Measurements from ENCODE around the gene MAG.
A peak's percentile ranks its signal among the peaks of the same experiment; 100 is the strongest.

Gene MAG

DNA sequence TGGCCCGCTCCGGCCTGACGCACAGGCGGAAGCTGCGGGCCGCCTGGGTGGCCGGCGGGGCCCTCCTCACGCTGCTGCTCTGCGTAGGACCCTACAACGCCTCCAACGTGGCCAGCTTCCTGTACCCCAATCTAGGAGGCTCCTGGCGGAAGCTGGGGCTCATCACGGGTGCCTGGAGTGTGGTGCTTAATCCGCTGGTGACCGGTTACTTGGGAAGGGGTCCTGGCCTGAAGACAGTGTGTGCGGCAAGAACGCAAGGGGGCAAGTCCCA, 60.2 kb downstream of the MAG start:
- TF ChIP-seq, protein P1, sequence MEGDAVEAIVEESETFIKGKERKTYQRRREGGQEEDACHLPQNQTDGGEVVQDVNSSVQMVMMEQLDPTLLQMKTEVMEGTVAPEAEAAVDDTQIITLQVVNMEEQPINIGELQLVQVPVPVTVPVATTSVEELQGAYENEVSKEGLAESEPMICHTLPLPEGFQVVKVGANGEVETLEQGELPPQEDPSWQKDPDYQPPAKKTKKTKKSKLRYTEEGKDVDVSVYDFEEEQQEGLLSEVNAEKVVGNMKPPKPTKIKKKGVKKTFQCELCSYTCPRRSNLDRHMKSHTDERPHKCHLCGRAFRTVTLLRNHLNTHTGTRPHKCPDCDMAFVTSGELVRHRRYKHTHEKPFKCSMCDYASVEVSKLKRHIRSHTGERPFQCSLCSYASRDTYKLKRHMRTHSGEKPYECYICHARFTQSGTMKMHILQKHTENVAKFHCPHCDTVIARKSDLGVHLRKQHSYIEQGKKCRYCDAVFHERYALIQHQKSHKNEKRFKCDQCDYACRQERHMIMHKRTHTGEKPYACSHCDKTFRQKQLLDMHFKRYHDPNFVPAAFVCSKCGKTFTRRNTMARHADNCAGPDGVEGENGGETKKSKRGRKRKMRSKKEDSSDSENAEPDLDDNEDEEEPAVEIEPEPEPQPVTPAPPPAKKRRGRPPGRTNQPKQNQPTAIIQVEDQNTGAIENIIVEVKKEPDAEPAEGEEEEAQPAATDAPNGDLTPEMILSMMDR (IDR thresholded peaks at IDR 0.05; ENCODE audit: insufficient read depth, low read length): no peak
- TF ChIP-seq, protein P2, sequence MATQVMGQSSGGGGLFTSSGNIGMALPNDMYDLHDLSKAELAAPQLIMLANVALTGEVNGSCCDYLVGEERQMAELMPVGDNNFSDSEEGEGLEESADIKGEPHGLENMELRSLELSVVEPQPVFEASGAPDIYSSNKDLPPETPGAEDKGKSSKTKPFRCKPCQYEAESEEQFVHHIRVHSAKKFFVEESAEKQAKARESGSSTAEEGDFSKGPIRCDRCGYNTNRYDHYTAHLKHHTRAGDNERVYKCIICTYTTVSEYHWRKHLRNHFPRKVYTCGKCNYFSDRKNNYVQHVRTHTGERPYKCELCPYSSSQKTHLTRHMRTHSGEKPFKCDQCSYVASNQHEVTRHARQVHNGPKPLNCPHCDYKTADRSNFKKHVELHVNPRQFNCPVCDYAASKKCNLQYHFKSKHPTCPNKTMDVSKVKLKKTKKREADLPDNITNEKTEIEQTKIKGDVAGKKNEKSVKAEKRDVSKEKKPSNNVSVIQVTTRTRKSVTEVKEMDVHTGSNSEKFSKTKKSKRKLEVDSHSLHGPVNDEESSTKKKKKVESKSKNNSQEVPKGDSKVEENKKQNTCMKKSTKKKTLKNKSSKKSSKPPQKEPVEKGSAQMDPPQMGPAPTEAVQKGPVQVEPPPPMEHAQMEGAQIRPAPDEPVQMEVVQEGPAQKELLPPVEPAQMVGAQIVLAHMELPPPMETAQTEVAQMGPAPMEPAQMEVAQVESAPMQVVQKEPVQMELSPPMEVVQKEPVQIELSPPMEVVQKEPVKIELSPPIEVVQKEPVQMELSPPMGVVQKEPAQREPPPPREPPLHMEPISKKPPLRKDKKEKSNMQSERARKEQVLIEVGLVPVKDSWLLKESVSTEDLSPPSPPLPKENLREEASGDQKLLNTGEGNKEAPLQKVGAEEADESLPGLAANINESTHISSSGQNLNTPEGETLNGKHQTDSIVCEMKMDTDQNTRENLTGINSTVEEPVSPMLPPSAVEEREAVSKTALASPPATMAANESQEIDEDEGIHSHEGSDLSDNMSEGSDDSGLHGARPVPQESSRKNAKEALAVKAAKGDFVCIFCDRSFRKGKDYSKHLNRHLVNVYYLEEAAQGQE (IDR thresholded peaks at IDR 0.05; ENCODE audit: insufficient replicate concordance, low read depth): no peak
- Histone ChIP-seq H3K27ac (replicated peaks) (no peak overlapping the region), H3K27me3 (ENCODE audit: insufficient read depth, poor library complexity, severe bottlenecking) (no peaks in the 10 kb centered on the region), H3K4me3 (replicated peaks; ENCODE audit: insufficient read depth, low read length) (no peak overlapping the region)
- no peak for DNase-seq (ENCODE audit: low read depth in 1 of 2, low spot score in 1 of 2)

- peak in 1 of 2 experiments; percentile 72 for DNase-seq (ENCODE audit: low read depth in 1 of 2, low spot score in 1 of 2)
- TF ChIP-seq SPI1 (IDR thresholded peaks at IDR 0.05; ENCODE audit: borderline replicate concordance, low read depth) (no peak), POLR2AphosphoS5 (IDR thresholded peaks at IDR 0.05; ENCODE audit: low read depth) (no peak), GABPA (IDR thresholded peaks at IDR 0.05; ENCODE audit: low read depth) (no peak)
- TF ChIP-seq, protein P1 (IDR thresholded peaks at IDR 0.05; ENCODE audit: insufficient read depth, low read length): peak; percentile 74
- Histone ChIP-seq H3K4me3 (replicated peaks; ENCODE audit: insufficient read depth, low read length) (no peak overlapping the region), H3K27ac (replicated peaks) (no peak overlapping the region), H3K27me3 (ENCODE audit: insufficient read depth, poor library complexity, severe bottlenecking) (no peaks in the 10 kb centered on the region)
Observed at GRCh38 chr19:35352448-35353304, 60.7 kb downstream of the MAG start.

GRCh38 chr19:35353635-35354034, 61.7 kb downstream of the MAG start:
- DNase-seq (ENCODE audit: low read depth in 1 of 2, low spot score in 1 of 2): peak in 1 of 2 experiments; percentile 3
- TF ChIP-seq, protein P1 (IDR thresholded peaks at IDR 0.05; ENCODE audit: insufficient read depth, low read length): no peak
- TF ChIP-seq GABPA (IDR thresholded peaks at IDR 0.05; ENCODE audit: low read depth) (no peak), SPI1 (IDR thresholded peaks at IDR 0.05; ENCODE audit: borderline replicate concordance, low read depth) (no peak), POLR2AphosphoS5 (IDR thresholded peaks at IDR 0.05; ENCODE audit: low read depth) (no peak)
- TF ChIP-seq, protein P2 (IDR thresholded peaks at IDR 0.05; ENCODE audit: insufficient replicate concordance, low read depth): no peak
- Histone ChIP-seq H3K27ac (replicated peaks) (no peak overlapping the region), H3K4me3 (replicated peaks; ENCODE audit: insufficient read depth, low read length) (no peak overlapping the region), H3K27me3 (ENCODE audit: insufficient read depth, poor library complexity, severe bottlenecking) (no peaks in the 10 kb centered on the region)

DNA sequence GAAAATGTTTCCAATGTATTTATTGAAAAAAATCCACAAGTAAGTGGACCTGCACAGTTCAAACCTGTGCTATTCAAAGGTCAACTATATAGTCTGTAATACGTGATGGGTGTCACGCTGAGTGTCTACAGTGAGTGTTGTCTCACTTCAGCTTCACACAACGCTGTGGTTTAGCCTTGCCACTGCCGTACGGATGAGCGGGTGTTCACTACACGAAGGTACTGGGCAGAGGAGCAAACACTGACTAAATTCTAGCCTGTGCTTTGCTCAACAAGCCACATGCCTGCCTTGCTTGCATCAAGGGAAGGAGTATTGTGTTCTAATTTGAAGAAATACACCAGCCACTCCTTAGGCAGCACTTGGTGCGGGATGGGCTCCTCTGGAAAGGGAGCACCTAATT, 62.9 kb downstream of the MAG start:
- Histone ChIP-seq H3K27ac (replicated peaks) (no peak overlapping the region), H3K27me3 (ENCODE audit: insufficient read depth, poor library complexity, severe bottlenecking) (no peaks in the 10 kb centered on the region), H3K4me3 (replicated peaks; ENCODE audit: insufficient read depth, low read length) (no peak overlapping the region)
- no peak for DNase-seq (ENCODE audit: low read depth in 1 of 2, low spot score in 1 of 2)
- TF ChIP-seq POLR2AphosphoS5 (IDR thresholded peaks at IDR 0.05; ENCODE audit: low read depth) (no peak), SPI1 (IDR thresholded peaks at IDR 0.05; ENCODE audit: borderline replicate concordance, low read depth) (no peak), GABPA (IDR thresholded peaks at IDR 0.05; ENCODE audit: low read depth) (no peak)
- TF ChIP-seq, protein P2 (IDR thresholded peaks at IDR 0.05; ENCODE audit: insufficient replicate concordance, low read depth): no peak
- TF ChIP-seq, protein P1 (IDR thresholded peaks at IDR 0.05; ENCODE audit: insufficient read depth, low read length): no peak

All from HL-60 (cell line).